CD14-positive monocyte (primary cell): ENCODE data around the gene F13A1. TPM values are rescaled to one million over a fixed set of nuclear protein-coding genes. Genes with fewer than 3 reads are reported as not detected.

Experiments used
- DNase-seq, 3 donors: peaks; one replicate each; pipeline ENCODE4 v3.0.0-alpha.2; 2011 to 2022
- H2AFZ ChIP-seq: 2 replicates; pipeline ENCODE4 v1.6.0; 2012; ENCODE audit warnings: mild to moderate bottlenecking, low read depth, low read length, inconsistent platforms; ENCODE audit not compliant: insufficient read depth, poor library complexity, severe bottlenecking
- H3K27ac ChIP-seq, 2 donors: 1 replicate in 1 of 2; 2 replicates in 1 of 2; pipeline ENCODE4 v1.5.1; 2012 to 2013; ENCODE audit warnings: low read length in 2 of 2, control low read depth in 1 of 2, inconsistent platforms in 1 of 2, low read depth in 1 of 2, mild to moderate bottlenecking in 1 of 2
- H3K27me3 ChIP-seq, 2 donors: one replicate each; pipeline versions ENCODE4 v1.6.0 to v1.6.1; 2011 to 2013; ENCODE audit warnings: low read length in 2 of 2; ENCODE audit not compliant: control insufficient read depth in 2 of 2, insufficient read depth in 2 of 2
- H3K36me3 ChIP-seq, 2 donors: replicated peaks in 1 of 2; 1 replicate in 1 of 2; 2 replicates in 1 of 2; pipeline versions ENCODE4 v1.5.1 to v1.6.1; 2012 to 2013; ENCODE audit warnings: low read length in 2 of 2, control low read depth in 1 of 2, inconsistent platforms in 1 of 2, mild to moderate bottlenecking in 1 of 2; ENCODE audit not compliant: insufficient read depth in 2 of 2, control insufficient read depth in 1 of 2
- H3K4me1 ChIP-seq, 2 donors: 1 replicate in 1 of 2; 2 replicates in 1 of 2; pipeline versions ENCODE4 v1.5.1 to v1.6.1; 2012 to 2013; ENCODE audit warnings: low read length in 2 of 2, control low read depth in 1 of 2, inconsistent platforms in 1 of 2, mild to moderate bottlenecking in 1 of 2, moderate library complexity in 1 of 2; ENCODE audit not compliant: insufficient read depth in 2 of 2, control insufficient read depth in 1 of 2
- H3K4me2 ChIP-seq: replicated peaks from 2 replicates; pipeline ENCODE3; 2012; ENCODE audit warnings: low read length, moderate library complexity, mild to moderate bottlenecking; ENCODE audit not compliant: poor library complexity, severe bottlenecking; ENCODE audit errors: extremely low read depth
- H3K4me3 ChIP-seq, 3 experiments: fragments of 200-600 bp in 1 of 3; sonication (generic) in 1 of 3; replicated peaks in 1 of 3; 1 replicate in 2 of 3; 2 replicates in 1 of 3; pipeline ENCODE4 v1.5.1; 2011 to 2013; ENCODE audit warnings: low read length in 3 of 3, mild to moderate bottlenecking in 3 of 3, control low read depth in 2 of 3, low read depth in 2 of 3, inconsistent platforms in 1 of 3, moderate library complexity in 1 of 3
- H3K79me2 ChIP-seq: 2 replicates; pipeline ENCODE4 v1.6.0; 2012; ENCODE audit warnings: mild to moderate bottlenecking, control low read depth, inconsistent platforms, low read length, moderate library complexity; ENCODE audit not compliant: insufficient read depth
- H3K9ac ChIP-seq: 2 replicates; pipeline ENCODE4 v1.6.0; 2017; ENCODE audit warnings: low read length, mild to moderate bottlenecking; ENCODE audit not compliant: insufficient read depth, poor library complexity, severe bottlenecking
- H3K9me3 ChIP-seq, 2 donors: replicated peaks in 1 of 2; 1 replicate in 1 of 2; 2 replicates in 1 of 2; pipeline versions ENCODE4 v1.5.1 to v1.6.1; 2012 to 2013; ENCODE audit warnings: low read length in 2 of 2, control low read depth in 1 of 2; ENCODE audit not compliant: control insufficient read depth in 1 of 2, insufficient read depth in 1 of 2
- H4K20me1 ChIP-seq: 2 replicates; pipeline ENCODE4 v1.6.0; 2012; ENCODE audit warnings: mild to moderate bottlenecking, low read length, control low read depth, moderate library complexity; ENCODE audit not compliant: insufficient read depth
- H3K27ac Mint-ChIP-seq, 7 donors: one replicate each; pipeline ENCODE4 v1.8.0; 2020; ENCODE audit warnings: mild to moderate bottlenecking in 7 of 7, mixed read lengths in 7 of 7, moderate library complexity in 6 of 7, inconsistent platforms in 2 of 7
- H3K27me3 Mint-ChIP-seq, 3 donors: one replicate each; pipeline ENCODE4 v1.8.0; 2021 to 2022; ENCODE audit warnings: low read depth in 3 of 3, mild to moderate bottlenecking in 3 of 3, mixed read lengths in 3 of 3, moderate library complexity in 3 of 3, inconsistent platforms in 1 of 3
- H3K36me3 Mint-ChIP-seq, 2 donors: one replicate each; pipeline ENCODE4 v1.8.0; 2020; ENCODE audit warnings: mixed read lengths in 2 of 2, inconsistent platforms in 1 of 2, mild to moderate bottlenecking in 1 of 2
- H3K4me1 Mint-ChIP-seq: one replicate; pipeline ENCODE4 v1.8.0; 2020; ENCODE audit warnings: mild to moderate bottlenecking, mixed read lengths
- H3K4me3 Mint-ChIP-seq, 2 donors: one replicate each; pipeline ENCODE4 v1.8.0; 2020; ENCODE audit warnings: mild to moderate bottlenecking in 2 of 2, mixed read lengths in 2 of 2, moderate library complexity in 1 of 2
- H3K9me3 Mint-ChIP-seq, 7 donors: one replicate each; pipeline ENCODE4 v1.8.0; 2020 to 2022; ENCODE audit warnings: mixed read lengths in 7 of 7, mild to moderate bottlenecking in 6 of 7, moderate library complexity in 6 of 7, inconsistent platforms in 2 of 7
- WGBS: methylation state at CpG from one replicate; pipeline ENCODE4 v1.1.5; 2013; ENCODE audit warnings: missing lambda C conversion rate; ENCODE audit not compliant: insufficient coverage; 5-methylcytosine and 5-hydroxymethylcytosine counted together
- intact Hi-C, 2 donors: fragments of 100-400 bp; cut with micrococcal nuclease; formaldehyde crosslinking; loops; one replicate each; pipeline versions ENCODE4 v1.15.0 to v1.15.1; 2023
- polyA plus RNA-seq, 3 donors: library from polyadenylated mRNA; depleted of rRNA in 1 of 3; unstranded in 2 of 3; stranded (reverse) in 1 of 3; fragments of 300-500 nt in 2 of 3; fragments of >200 nt in 1 of 3; fragmentation: Illumina TruSeq in 2 of 3; gene quantifications; 1 replicate in 2 of 3; 2 replicates in 1 of 3; pipeline ENCODE4 v1.2.3, GENCODE V29; 2012 to 2021
- TF ChIP-seq, protein P1 (sequence below): fragments of 200-600 bp; IDR thresholded peaks from one replicate; pipeline ENCODE4 v1.8.0; 2022; ENCODE audit warnings: antibody characterized with exemption, mild to moderate bottlenecking

Gene F13A1
- polyA plus RNA-seq, 3 donors, result 49.0 to 136 (median 105) TPM

DNA sequence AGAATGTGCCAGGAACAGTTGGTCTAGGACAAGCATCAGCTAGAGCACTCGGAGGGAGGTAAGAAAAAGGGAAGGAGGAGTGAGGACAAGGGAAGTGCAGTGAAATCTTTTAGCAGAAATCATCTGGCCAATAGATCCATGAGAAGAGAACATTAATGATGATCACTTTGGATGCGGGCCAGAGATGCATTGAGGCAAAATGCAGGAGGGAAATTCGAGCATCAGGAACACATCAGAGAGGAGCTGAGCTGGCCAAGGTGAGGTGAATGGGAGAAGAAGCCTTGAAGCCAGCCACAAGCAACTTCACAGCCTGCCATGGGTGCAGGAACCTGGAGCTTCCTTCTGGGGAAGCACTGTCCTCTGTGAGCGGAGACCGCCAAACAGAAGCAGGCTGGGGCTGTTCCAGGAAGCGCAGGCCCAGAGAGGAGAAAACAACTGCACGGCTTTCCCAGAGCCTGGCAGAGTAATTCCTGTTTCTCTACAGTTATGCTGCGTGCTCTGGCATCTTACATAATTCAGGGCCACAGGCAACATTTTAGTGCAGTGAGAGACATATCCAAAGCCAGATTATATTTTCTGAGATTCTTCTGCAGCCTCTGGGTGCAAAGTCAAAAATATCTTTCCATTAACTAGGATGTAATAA lies 143.8 kb downstream of the F13A1 start:
- no peaks in the 10 kb centered on the region for H3K9me3 ChIP-seq

DNA sequence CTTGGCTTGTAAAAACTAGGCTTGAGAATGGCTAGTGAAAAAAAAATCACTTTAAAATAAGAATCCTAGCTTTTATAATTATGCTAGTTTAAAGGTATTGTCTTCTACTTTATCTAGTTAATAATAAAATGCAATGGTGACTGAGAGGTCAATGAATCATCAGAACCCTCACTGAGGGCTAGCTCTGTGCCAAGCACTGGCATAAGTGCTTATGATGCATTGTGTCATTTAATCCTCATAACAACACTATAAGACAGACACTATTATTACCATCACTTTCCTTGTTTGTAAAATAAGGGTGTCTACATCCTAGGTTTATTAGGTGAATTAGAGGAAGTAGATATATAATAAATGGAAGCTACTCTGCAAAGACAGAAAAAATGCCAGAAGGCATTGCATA lies 144.3 kb downstream of the F13A1 start:
- Histone ChIP-seq H3K9ac (no peak overlapping the region), H3K79me2 (no peaks in the 10 kb centered on the region), H3K9me3 (no peaks in the 10 kb centered on the region), H2AFZ (no peak overlapping the region), H3K27ac (no peak overlapping the region), H3K4me1 (no peaks in the 10 kb centered on the region), H3K4me2 (no peak overlapping the region), H3K36me3 (peaks cover 25 to 41% of the 10 kb centered on the region in 2 donors), H3K4me3 (no peak overlapping the region), H4K20me1 (no peaks in the 10 kb centered on the region), H3K27me3 (no peaks in the 10 kb centered on the region)
- H3K4me3 Mint-ChIP-seq, result no peak overlapping the region
- H3K4me1 Mint-ChIP-seq, result no peaks in the 10 kb centered on the region
- H3K27ac Mint-ChIP-seq, result no peak overlapping the region
- TF ChIP-seq, protein P1, sequence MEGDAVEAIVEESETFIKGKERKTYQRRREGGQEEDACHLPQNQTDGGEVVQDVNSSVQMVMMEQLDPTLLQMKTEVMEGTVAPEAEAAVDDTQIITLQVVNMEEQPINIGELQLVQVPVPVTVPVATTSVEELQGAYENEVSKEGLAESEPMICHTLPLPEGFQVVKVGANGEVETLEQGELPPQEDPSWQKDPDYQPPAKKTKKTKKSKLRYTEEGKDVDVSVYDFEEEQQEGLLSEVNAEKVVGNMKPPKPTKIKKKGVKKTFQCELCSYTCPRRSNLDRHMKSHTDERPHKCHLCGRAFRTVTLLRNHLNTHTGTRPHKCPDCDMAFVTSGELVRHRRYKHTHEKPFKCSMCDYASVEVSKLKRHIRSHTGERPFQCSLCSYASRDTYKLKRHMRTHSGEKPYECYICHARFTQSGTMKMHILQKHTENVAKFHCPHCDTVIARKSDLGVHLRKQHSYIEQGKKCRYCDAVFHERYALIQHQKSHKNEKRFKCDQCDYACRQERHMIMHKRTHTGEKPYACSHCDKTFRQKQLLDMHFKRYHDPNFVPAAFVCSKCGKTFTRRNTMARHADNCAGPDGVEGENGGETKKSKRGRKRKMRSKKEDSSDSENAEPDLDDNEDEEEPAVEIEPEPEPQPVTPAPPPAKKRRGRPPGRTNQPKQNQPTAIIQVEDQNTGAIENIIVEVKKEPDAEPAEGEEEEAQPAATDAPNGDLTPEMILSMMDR, result no peak
- H3K36me3 Mint-ChIP-seq, result peaks cover 13 to 31% of the 10 kb centered on the region in 2 donors
- no peak for DNase-seq
- intact Hi-C loops, result no loop called here
- H3K27me3 Mint-ChIP-seq, result no peaks in the 10 kb centered on the region
- H3K9me3 Mint-ChIP-seq, result no peaks in the 10 kb centered on the region

More for the DNA sequence above, 143.8 kb downstream of the F13A1 start:
- no peak overlapping the region for H3K4me3 ChIP-seq
- no peak overlapping the region for H3K4me2 ChIP-seq
- no peaks in the 10 kb centered on the region for H3K4me1 Mint-ChIP-seq
- WGBS, result 69% methylated on average over 3 of the region's 8 CpGs
- H3K4me3 Mint-ChIP-seq, result no peak overlapping the region
- TF ChIP-seq, protein P1, result no peak
- no peak overlapping the region for H3K27ac Mint-ChIP-seq
- H3K9ac ChIP-seq, result no peak overlapping the region
- no peaks in the 10 kb centered on the region for H3K27me3 Mint-ChIP-seq
- peaks cover 22 to 41% of the 10 kb centered on the region in 2 donors for H3K36me3 ChIP-seq
- intact Hi-C loops, result no loop called here
- peaks cover 14 to 28% of the 10 kb centered on the region in 2 donors for H3K36me3 Mint-ChIP-seq
- no peak for DNase-seq
- no peaks in the 10 kb centered on the region for H3K79me2 ChIP-seq
- no peaks in the 10 kb centered on the region for H3K9me3 Mint-ChIP-seq
- H4K20me1 ChIP-seq, result no peaks in the 10 kb centered on the region
- no peak overlapping the region for H2AFZ ChIP-seq
- H3K27me3 ChIP-seq, result no peaks in the 10 kb centered on the region
- H3K27ac ChIP-seq, result no peak overlapping the region
- H3K4me1 ChIP-seq, result no peaks in the 10 kb centered on the region
